Mucosa of stomach (tissue), 1 donor: ENCODE data around the gene C1QBP.

Experiments used
- H3K27me3 ChIP-seq: one replicate; pipeline ENCODE4 v1.7.0; 2013; ENCODE audit warnings: mild to moderate bottlenecking, low read length; ENCODE audit not compliant: control insufficient read depth, insufficient read depth
- H3K36me3 ChIP-seq: one replicate; pipeline ENCODE4 v1.7.0; 2013; ENCODE audit warnings: low read length; ENCODE audit not compliant: control insufficient read depth, insufficient read depth
- H3K4me1 ChIP-seq: one replicate; pipeline ENCODE4 v1.7.0; 2013; ENCODE audit warnings: mild to moderate bottlenecking, low read length; ENCODE audit not compliant: control insufficient read depth, insufficient read depth
- H3K4me3 ChIP-seq: one replicate; pipeline ENCODE4 v1.7.0; 2013; ENCODE audit warnings: low read length
- H3K9ac ChIP-seq: one replicate; pipeline ENCODE4 v1.7.0; 2013; ENCODE audit warnings: mild to moderate bottlenecking, low read length, moderate library complexity
- H3K9me3 ChIP-seq: one replicate; pipeline ENCODE4 v1.7.0; 2013; ENCODE audit warnings: mild to moderate bottlenecking, low read length, moderate library complexity; ENCODE audit not compliant: control insufficient read depth
- donor health status: Pancreatic carcinoma.

C1QBP gene, protein sequence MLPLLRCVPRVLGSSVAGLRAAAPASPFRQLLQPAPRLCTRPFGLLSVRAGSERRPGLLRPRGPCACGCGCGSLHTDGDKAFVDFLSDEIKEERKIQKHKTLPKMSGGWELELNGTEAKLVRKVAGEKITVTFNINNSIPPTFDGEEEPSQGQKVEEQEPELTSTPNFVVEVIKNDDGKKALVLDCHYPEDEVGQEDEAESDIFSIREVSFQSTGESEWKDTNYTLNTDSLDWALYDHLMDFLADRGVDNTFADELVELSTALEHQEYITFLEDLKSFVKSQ

DNA sequence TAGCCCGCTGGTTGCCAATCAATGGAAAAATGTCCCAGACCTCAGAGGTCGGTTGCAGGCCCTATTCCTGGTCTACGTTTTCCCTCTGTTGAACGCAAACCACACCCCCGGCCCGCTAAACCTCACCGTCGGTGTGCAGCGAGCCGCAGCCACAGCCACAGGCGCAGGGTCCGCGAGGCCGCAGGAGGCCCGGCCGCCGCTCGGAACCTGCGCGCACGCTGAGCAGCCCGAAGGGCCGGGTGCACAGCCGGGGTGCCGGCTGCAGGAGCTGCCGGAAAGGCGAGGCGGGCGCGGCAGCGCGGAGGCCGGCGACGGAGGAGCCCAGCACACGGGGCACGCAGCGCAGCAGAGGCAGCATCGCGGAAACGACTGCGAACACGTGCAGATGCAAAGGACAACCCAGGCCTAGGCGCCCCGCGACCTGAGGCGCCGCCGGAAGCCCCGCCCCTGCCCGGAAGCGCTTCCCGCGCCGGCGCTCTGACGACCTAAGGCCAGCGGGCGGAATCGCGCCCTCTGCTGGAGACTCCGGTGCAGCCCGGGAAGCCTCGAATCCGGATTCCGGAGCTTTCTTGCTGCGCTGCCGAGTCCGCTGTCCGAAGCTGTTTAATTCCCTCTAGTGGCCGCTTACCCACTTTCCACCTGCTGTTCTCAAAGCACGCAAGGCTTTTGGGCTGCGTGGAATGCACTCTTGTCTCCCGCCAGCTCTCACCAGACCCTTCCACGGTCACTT lies at the start of gene C1QBP:
Gene C1QBP (minus strand): TSS at position 440 of the 730 bp plus-strand sequence. CDS start 82 bp downstream, at position 358.
- Histone ChIP-seq H3K4me1 (peaks cover 12% of the 10 kb centered on the region), H3K4me3 (peak within 1 kb of the TSS; percentile 58), H3K36me3 (peaks cover 7% of the 10 kb centered on the region), H3K9ac (peak within 1 kb of the TSS; percentile 66), H3K27me3 (no peaks in the 10 kb centered on the region), H3K9me3 (no peaks in the 10 kb centered on the region)

DNA sequence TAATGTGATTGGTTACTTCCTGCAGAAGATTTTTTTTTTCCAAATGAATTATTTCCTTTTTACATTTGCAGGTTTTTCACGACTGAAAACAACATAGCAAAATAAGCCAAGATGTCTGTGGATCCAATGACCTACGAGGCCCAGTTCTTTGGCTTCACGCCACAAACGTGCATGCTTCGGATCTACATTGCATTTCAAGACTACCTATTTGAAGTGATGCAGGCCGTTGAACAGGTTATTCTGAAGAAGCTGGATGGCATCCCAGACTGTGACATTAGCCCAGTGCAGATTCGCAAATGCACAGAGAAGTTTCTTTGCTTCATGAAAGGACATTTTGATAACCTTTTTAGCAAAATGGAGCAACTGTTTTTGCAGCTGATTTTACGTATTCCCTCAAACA lies 49.8 kb upstream of the C1QBP start:
- Histone ChIP-seq H3K27me3 (no peaks in the 10 kb centered on the region), H3K9me3 (no peaks in the 10 kb centered on the region), H3K4me1 (peaks cover 7% of the 10 kb centered on the region)

DNA sequence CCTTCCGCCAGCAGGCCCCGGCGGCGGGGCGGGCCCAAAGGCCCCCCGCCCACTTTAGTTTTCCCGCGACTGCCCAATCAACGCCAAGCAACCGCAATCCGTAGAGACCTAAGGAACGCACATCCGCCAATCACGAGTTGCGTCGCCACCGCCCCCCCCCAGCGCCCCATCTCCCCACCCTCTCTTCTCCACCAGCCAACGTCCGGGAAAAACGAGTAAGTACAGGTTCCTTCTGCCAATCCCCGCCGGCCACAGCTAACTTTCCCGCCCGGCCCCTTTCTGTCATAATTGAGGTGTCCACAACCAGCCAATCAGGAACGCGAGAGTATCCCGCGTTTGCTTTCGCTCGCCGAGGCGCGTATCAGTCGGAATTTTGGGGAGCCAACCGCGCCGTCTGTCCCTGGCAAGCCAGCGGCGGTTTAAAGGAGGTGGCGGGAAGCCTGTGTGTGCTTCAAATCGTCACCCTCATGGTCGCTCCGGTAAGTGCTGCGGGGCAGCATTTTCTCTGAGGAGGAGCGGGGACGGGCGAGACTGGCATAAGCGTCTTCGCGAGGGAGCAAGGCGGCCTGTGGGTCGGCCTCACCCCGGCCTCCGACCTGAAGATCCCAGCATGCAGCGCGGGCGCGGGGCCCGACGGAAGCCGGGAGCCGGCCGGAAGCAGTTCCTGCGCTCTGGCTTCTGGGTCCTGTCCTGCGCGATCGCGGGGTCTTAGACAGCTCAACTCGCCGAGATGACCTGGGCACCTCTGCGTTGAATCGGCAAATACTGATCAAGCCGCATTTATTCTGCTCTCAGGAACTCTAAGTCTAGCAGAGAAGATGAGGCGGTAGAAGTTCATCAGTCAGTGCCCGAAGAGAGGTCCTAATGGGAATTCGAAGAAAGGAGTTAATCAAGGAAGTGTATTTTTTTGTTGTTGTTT lies 47.5 kb upstream of the C1QBP start, which contains the start of gene MIS12:
Gene MIS12 (plus strand): TSS at position 361 of the 919 bp plus-strand sequence. CDS start 2,297 bp downstream, outside the sequence.
- H3K27me3 ChIP-seq = no peaks in the 10 kb centered on the region
- peaks cover 7% of the 10 kb centered on the region for H3K4me1 ChIP-seq
- H3K36me3 ChIP-seq = no peaks in the 10 kb centered on the region
- peak within 1 kb of the TSS; percentile 97 for H3K4me3 ChIP-seq
- no peaks in the 10 kb centered on the region for H3K9me3 ChIP-seq
- peak within 1 kb of the TSS; percentile 96 for H3K9ac ChIP-seq

More for the DNA sequence above, 49.8 kb upstream of the C1QBP start:
- H3K36me3 ChIP-seq = no peaks in the 10 kb centered on the region
- H3K9ac ChIP-seq = no peak overlapping the region
- no peak overlapping the region for H3K4me3 ChIP-seq

DNA sequence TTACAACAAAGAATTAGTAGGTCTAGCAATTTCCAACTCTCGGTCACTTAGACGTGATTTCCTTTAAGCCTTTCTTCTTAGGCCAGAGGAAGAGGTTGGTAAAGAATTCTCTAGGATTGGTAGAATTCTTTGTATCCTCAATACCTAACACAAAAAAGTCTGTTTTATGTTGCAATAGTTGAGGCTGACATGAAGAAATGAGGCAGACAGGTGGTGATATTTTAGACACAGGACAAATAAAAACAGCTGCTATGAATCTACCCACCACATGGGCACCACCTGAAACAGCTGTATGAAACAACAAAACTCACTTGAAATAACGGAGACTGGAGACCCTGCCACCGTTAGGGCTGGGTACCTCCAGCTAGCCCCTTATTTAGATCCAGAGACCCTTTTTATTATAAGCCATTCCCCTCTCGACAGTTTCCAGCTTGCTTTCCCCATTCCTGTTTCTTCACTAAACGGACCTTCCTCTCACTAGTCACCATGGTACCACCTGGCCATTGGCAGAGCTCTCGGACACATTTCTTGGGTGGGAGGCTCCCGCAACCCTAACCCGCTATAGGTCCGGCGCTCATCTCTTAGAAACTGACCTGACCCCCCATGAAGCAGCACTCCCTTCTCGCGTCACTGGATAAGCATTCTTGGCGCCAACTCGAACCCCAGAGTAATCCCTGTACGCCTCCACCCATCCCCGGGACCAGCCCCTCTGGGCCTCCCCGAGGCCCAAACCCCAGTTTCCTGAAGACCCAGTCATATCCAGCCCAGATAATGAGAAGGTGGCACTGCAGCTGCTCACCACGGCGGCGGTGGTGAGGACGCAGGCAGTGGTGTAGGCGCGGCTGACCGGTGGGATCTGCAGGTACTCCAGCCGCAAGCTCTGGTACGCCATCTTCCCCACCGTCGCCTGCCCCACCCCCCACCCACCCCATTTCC lies 46.6 kb upstream of the C1QBP start, which contains the start of gene DERL2:
Gene DERL2 (minus strand): TSS at position 909 of the 936 bp plus-strand sequence. CDS start 17 bp downstream, at position 892.
- no peaks in the 10 kb centered on the region for H3K36me3 ChIP-seq

DNA sequence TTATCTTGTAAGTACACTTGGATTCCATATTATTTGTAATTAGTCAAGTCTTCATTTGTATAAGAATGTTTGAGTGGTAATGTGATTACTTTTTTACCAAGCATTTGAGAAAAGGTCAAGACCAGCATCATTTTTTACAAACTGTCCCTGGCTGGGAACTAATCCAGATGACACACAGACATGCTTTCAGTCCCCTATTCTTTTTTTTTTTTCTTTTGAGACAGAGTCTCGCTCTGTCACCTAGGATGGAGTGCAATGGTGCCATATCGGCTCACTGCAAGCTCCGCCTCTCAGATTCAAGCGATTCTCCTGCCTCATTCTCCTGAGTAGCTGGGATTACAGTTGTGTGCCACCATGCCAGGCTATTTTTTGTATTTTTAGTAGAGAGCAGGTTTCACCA lies 42.5 kb upstream of the C1QBP start:
- Histone ChIP-seq H3K36me3 (peaks cover 14% of the 10 kb centered on the region), H3K27me3 (no peaks in the 10 kb centered on the region)

More for the DNA sequence above, 46.6 kb upstream of the C1QBP start, which contains the start of gene DERL2:
- H3K9ac ChIP-seq = peak within 1 kb of the TSS; percentile 96
- H3K4me3 ChIP-seq = peak within 1 kb of the TSS; percentile 97
- H3K9me3 ChIP-seq = no peaks in the 10 kb centered on the region
- no peaks in the 10 kb centered on the region for H3K27me3 ChIP-seq
- peaks cover 7% of the 10 kb centered on the region for H3K4me1 ChIP-seq

DNA sequence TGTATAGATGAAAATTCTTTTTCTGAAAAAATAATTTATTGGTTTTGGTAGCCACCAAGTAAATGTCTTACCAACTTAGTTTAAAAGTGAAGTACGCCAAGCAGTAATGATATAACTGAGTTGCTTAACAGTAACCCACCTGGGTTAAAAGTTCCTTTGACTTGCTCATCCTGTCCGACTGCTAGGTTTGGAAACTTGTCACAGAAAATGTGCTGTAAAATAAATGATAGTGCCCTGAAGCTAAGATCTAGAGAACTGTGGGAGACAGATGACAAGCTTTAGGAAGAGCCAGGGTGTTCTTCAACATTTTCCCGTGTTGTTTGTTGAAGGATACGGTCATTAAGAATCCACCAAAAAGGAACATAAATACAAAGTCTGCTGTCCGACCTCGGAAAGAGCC lies 42.0 kb upstream of the C1QBP start:
- Histone ChIP-seq H3K9ac (no peak overlapping the region), H3K27me3 (no peaks in the 10 kb centered on the region), H3K36me3 (peaks cover 14% of the 10 kb centered on the region), H3K4me1 (peaks cover 7% of the 10 kb centered on the region), H3K9me3 (no peaks in the 10 kb centered on the region), H3K4me3 (no peak overlapping the region)

More for the DNA sequence above, 42.5 kb upstream of the C1QBP start:
- no peak overlapping the region for H3K4me3 ChIP-seq
- no peaks in the 10 kb centered on the region for H3K9me3 ChIP-seq
- H3K9ac ChIP-seq = no peak overlapping the region
- H3K4me1 ChIP-seq = peaks cover 7% of the 10 kb centered on the region

DNA sequence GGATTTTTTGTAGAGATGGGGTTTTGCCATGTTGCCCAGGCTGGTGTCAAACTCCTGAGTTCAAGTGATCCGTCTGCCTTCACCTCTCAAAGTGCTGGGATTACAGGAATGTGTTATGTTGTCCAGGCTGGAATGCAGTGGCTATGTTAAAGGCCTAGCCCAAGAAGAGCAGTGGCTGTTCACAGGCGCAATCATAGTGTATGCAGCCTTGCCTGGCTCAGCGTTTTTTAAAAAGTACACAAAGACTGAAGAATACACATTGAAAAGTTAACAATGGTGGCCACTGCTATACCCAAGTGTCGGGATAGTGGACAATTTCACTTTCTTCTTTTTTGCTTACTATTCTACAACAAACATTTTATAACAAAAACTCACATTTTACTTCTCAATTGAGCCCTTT lies 40.0 kb upstream of the C1QBP start:
- Histone ChIP-seq H3K9me3 (no peaks in the 10 kb centered on the region), H3K27me3 (no peaks in the 10 kb centered on the region), H3K9ac (no peak overlapping the region)

DNA sequence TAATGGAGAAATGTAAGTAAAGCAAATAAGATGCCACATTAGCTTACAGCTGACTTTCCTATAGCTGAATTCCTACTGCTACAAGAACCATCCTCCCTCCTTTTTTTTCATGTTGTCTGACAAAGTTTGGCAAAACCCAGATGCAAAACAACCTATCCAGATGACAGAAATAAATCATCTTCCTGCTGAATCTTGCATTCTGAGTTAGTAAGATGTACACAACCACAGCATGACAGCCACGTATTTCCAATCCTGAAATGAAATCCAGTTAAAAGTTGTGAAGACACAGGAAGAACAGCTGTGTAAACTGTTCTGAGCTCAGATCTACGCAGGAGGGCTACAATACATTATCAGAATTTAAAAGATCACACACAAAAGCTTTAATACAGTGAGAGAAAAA lies 35.0 kb upstream of the C1QBP start:
- H3K27me3 ChIP-seq = no peaks in the 10 kb centered on the region
- H3K4me1 ChIP-seq = no peaks in the 10 kb centered on the region
- H3K9me3 ChIP-seq = no peaks in the 10 kb centered on the region
- H3K4me3 ChIP-seq = no peak overlapping the region
- peaks cover 10% of the 10 kb centered on the region for H3K36me3 ChIP-seq
- H3K9ac ChIP-seq = no peak overlapping the region

More for the DNA sequence above, 40.0 kb upstream of the C1QBP start:
- peaks cover 14% of the 10 kb centered on the region for H3K36me3 ChIP-seq
- no peak overlapping the region for H3K4me3 ChIP-seq
- H3K4me1 ChIP-seq = no peaks in the 10 kb centered on the region

DNA sequence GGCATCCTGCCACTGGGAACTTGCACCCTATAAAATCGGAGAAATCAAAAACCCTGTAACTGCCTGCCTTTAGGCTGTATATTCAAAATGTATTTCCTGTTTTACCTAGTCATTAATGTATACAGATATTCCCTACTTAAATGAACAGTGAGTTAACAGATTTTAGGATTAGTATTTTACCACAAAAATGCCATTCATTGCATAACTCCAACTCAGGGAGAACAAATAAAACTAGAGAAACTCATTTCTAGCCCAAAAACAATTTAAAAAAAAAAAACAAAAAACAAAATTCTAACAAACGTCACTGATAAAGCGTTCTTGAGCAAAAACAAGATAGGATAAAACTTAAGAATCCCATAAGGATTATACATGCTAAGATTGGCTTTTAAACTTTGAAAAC lies 33.6 kb upstream of the C1QBP start:
- Histone ChIP-seq H3K9me3 (no peaks in the 10 kb centered on the region), H3K4me1 (peaks cover 4% of the 10 kb centered on the region), H3K9ac (no peak overlapping the region), H3K4me3 (no peak overlapping the region), H3K27me3 (no peaks in the 10 kb centered on the region), H3K36me3 (peaks cover 4% of the 10 kb centered on the region)

DNA sequence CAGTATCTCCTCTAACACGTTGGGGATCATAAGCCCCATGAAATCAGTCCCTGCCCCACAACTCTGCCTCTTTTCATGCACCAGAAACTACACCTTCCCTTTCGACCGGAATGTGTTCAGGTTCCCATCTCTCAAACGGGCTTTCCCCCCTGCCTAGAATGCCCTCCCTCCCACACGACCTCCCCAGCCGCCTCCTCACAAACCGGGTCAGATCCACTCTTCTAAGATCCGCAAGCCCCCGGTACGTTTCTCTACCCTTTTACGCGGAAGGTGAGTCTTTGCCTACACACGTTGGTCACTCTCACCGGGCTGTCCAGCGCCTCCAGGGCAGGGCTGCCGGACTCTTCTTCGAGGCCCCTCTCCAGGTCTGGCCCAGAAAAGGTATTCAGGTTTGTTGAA lies 29.1 kb upstream of the C1QBP start:
- Histone ChIP-seq H3K9ac (peak overlapping the region; percentile 73), H3K36me3 (no peaks in the 10 kb centered on the region), H3K4me3 (peak overlapping the region; percentile 52), H3K9me3 (no peaks in the 10 kb centered on the region), H3K27me3 (no peaks in the 10 kb centered on the region), H3K4me1 (peaks cover 7% of the 10 kb centered on the region)

DNA sequence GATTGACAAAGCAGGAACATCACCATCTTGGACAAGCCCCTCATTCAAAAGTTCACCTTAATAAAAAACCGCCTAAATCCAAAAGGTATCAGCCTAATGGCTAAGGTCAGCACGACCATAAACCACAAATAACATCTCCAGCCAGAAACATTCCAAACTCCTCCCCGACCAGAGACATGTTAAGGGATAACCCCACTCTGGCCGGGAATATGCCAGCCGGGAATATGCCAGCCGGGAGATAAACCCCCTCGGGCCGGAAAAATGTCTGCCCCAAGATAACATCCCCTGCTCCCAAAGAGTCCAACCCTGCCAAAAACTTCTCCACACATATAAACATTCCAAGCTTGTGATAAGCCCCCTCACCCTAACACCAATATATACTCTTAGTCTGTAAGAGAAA lies 28.5 kb upstream of the C1QBP start:
- H3K4me3 ChIP-seq = no peak overlapping the region
- peaks cover 7% of the 10 kb centered on the region for H3K4me1 ChIP-seq
- H3K9ac ChIP-seq = peak overlapping the region; percentile 73
- H3K27me3 ChIP-seq = no peaks in the 10 kb centered on the region
- no peaks in the 10 kb centered on the region for H3K36me3 ChIP-seq
- no peaks in the 10 kb centered on the region for H3K9me3 ChIP-seq
